NCI-H345 treated with DMSO at 0.1 percent for 48 hours (cell line): ENCODE results near the gene RAB8B.

Experiments used
- DNase-seq: peaks from one replicate; lab custom pipeline; 2025; ENCODE audit not compliant: unreplicated experiment; lab: John Stamatoyannopoulos, UW

The RAB8B gene

GRCh38 chr15:63185206-63185605, 4.2 kb upstream of the RAB8B start:
- DNase-seq, result peak; percentile 18

- no peak for DNase-seq
These were observed 3.3 kb upstream of the RAB8B start for GRCh38 chr15:63186065-63186464.

- DNase-seq, result no peak
These were observed 1.7 kb upstream of the RAB8B start for GRCh38 chr15:63187589-63188226.

GRCh38 chr15:63188247-63188925, 1.0 kb upstream of the RAB8B start:
- no peak for DNase-seq

GRCh38 chr15:63189941-63190768, 749 bp downstream of the RAB8B start:
- no peak for DNase-seq

GRCh38 chr15:63190769-63191649, 1.6 kb downstream of the RAB8B start:
- no peak for DNase-seq

- DNase-seq, result no peak
These were observed 2.7 kb downstream of the RAB8B start for GRCh38 chr15:63191895-63192618.

GRCh38 chr15:63192619-63193206, 3.3 kb downstream of the RAB8B start:
- DNase-seq, result no peak

GRCh38 chr15:63194302-63194701, 4.9 kb downstream of the RAB8B start:
- DNase-seq, result no peak

- no peak for DNase-seq
These were observed 5.6 kb downstream of the RAB8B start for GRCh38 chr15:63194880-63195568.

GRCh38 chr15:63195569-63196015, 6.2 kb downstream of the RAB8B start:
- no peak for DNase-seq

- no peak for DNase-seq
These were observed 7.4 kb downstream of the RAB8B start for GRCh38 chr15:63196842-63197241.

GRCh38 chr15:63197626-63198025, 8.2 kb downstream of the RAB8B start:
- no peak for DNase-seq

- DNase-seq, result no peak
These were observed 9.2 kb downstream of the RAB8B start for GRCh38 chr15:63198371-63199250.

GRCh38 chr15:63200464-63201249, 11.3 kb downstream of the RAB8B start:
- no peak for DNase-seq

GRCh38 chr15:63202861-63203260, 13.5 kb downstream of the RAB8B start:
- no peak for DNase-seq

- no peak for DNase-seq
These were observed 14.2 kb downstream of the RAB8B start for GRCh38 chr15:63203451-63204090.
